Gastrocnemius medialis (tissue), 4 donors: ENCODE data around the gene SYDE2.
"Not testable (repeated sequence)": the region's sequence is repeated elsewhere in the genome, so short reads cannot be mapped to it uniquely, and the experiment has no call there.

Experiments used
- POLR2A ChIP-seq, 2 donors: fragments of 450-650 bp; IDR thresholded peaks; one replicate each; pipeline ENCODE4 v1.6.1; 2017; ENCODE audit warnings: antibody characterized with exemption in 2 of 2, mild to moderate bottlenecking in 2 of 2, moderate library complexity in 2 of 2
- TF ChIP-seq, protein P1 (sequence below), 5 experiments: fragments of 450-650 bp in 3 of 5; fragments of 200-600 bp in 2 of 5; sonication (generic) in 2 of 5; IDR thresholded peaks in 4 of 5; conservative IDR thresholded peaks in 1 of 5; 1 replicate in 4 of 5; 2 replicates in 1 of 5; pipeline ENCODE4 v1.5.1; 2016 to 2019; ENCODE audit warnings: antibody characterized with exemption in 5 of 5, mild to moderate bottlenecking in 3 of 5, moderate library complexity in 3 of 5

DNA sequence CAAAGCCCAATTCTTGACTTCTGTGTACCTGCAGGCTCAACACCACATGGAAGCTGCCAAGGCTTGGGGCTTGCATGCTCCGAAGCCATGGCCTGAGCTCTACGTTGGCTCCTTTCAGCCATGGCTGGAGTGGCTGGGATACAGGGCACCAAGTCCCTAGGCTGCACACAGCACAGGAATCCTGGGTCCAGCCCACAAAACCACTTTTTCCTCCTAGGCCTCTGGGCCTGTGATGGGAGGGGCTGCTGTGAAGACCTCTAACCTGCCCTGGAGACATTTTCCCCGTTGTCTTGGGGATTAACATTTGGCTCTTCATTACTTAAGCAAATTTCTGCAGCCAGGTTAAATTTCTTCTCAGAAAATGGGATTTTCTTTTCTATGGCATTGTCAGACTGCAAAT lies 48.2 kb upstream of the SYDE2 start:
- TF ChIP-seq POLR2A (IDR thresholded peaks at IDR 0.05) = not testable (repeated sequence)
- TF ChIP-seq, protein P1, sequence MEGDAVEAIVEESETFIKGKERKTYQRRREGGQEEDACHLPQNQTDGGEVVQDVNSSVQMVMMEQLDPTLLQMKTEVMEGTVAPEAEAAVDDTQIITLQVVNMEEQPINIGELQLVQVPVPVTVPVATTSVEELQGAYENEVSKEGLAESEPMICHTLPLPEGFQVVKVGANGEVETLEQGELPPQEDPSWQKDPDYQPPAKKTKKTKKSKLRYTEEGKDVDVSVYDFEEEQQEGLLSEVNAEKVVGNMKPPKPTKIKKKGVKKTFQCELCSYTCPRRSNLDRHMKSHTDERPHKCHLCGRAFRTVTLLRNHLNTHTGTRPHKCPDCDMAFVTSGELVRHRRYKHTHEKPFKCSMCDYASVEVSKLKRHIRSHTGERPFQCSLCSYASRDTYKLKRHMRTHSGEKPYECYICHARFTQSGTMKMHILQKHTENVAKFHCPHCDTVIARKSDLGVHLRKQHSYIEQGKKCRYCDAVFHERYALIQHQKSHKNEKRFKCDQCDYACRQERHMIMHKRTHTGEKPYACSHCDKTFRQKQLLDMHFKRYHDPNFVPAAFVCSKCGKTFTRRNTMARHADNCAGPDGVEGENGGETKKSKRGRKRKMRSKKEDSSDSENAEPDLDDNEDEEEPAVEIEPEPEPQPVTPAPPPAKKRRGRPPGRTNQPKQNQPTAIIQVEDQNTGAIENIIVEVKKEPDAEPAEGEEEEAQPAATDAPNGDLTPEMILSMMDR (IDR thresholded peaks at IDR 0.05 in 4 of 5, conservative IDR thresholded peaks at IDR 0.05 in 1 of 5) = not testable (repeated sequence)
